IMR-90 (cell line): ENCODE results near the gene VAT1L.

ENCODE experiments used
- BHLHE40 ChIP-seq: fragments of 150-350 bp; IDR thresholded peaks from 2 replicates; pipeline ENCODE4 v1.6.1; 2016; ENCODE audit warnings: mild to moderate bottlenecking, low read depth, low read length
- CHD1 ChIP-seq: IDR thresholded peaks from 2 replicates; pipeline ENCODE4 v1.6.1; 2012; ENCODE audit warnings: low read depth, low read length, improper control_type of control experiment
- FOS ChIP-seq: fragments of 150-350 bp; IDR thresholded peaks from 2 replicates; pipeline ENCODE4 v1.6.1; 2016; ENCODE audit warnings: low read depth, low read length
- POLR2A ChIP-seq: IDR thresholded peaks from 2 replicates; pipeline ENCODE4 v1.6.1; 2012; ENCODE audit warnings: mild to moderate bottlenecking, low read depth, low read length
- RAD21 ChIP-seq: IDR thresholded peaks from 2 replicates; pipeline ENCODE4 v1.6.1; 2012; ENCODE audit warnings: low read length, improper control_type of control experiment
- SMC3 ChIP-seq: fragments of 150-350 bp; IDR thresholded peaks from 2 replicates; pipeline ENCODE4 v1.6.1; 2016; ENCODE audit warnings: low read depth, mild to moderate bottlenecking, antibody characterized with exemption, low read length, moderate library complexity
- TF ChIP-seq, protein P1 (sequence below): conservative IDR thresholded peaks from 2 replicates; pipeline ENCODE4 v1.5.1; 2012; ENCODE audit warnings: mild to moderate bottlenecking, low read depth, low read length, improper control_type of control experiment
- TF ChIP-seq, protein P2 (sequence below): fragments of 150-350 bp; IDR thresholded peaks from 2 replicates; pipeline ENCODE4 v1.6.1; 2017; ENCODE audit warnings: mild to moderate bottlenecking, antibody characterized with exemption, low read length, low read depth

DNA sequence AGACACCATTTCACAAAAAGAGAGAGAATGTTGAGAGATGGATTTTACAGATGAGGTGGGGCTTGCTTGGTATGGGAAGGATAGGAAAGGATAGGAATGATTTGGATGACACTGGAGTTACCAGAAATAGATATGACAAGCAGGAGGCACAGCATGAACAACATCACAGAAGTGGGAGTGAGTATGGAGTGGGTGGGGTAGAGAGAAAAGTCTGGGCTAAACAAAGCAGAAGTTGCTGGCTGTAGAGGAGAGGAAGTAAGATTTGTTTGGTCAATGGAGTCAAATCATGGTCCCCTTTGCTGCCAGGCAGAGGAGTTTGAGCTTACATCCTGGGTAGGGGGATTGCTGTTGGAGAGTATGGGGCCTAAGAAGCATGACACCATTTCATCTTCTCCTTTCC is 101.7 kb downstream of the VAT1L start:
- TF ChIP-seq CHD1 = no peak
- TF ChIP-seq, protein P1, sequence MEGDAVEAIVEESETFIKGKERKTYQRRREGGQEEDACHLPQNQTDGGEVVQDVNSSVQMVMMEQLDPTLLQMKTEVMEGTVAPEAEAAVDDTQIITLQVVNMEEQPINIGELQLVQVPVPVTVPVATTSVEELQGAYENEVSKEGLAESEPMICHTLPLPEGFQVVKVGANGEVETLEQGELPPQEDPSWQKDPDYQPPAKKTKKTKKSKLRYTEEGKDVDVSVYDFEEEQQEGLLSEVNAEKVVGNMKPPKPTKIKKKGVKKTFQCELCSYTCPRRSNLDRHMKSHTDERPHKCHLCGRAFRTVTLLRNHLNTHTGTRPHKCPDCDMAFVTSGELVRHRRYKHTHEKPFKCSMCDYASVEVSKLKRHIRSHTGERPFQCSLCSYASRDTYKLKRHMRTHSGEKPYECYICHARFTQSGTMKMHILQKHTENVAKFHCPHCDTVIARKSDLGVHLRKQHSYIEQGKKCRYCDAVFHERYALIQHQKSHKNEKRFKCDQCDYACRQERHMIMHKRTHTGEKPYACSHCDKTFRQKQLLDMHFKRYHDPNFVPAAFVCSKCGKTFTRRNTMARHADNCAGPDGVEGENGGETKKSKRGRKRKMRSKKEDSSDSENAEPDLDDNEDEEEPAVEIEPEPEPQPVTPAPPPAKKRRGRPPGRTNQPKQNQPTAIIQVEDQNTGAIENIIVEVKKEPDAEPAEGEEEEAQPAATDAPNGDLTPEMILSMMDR = no peak
- TF ChIP-seq BHLHE40 = no peak
- TF ChIP-seq POLR2A = no peak
- TF ChIP-seq, protein P2, sequence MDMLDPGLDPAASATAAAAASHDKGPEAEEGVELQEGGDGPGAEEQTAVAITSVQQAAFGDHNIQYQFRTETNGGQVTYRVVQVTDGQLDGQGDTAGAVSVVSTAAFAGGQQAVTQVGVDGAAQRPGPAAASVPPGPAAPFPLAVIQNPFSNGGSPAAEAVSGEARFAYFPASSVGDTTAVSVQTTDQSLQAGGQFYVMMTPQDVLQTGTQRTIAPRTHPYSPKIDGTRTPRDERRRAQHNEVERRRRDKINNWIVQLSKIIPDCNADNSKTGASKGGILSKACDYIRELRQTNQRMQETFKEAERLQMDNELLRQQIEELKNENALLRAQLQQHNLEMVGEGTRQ = no peak
- no peak for TF ChIP-seq RAD21
- TF ChIP-seq FOS = no peak
- no peak for TF ChIP-seq SMC3
